GM12892 (cell line): Measurements from ENCODE around the gene LRP10.

Experiments
- POLR2A ChIP-seq: IDR thresholded peaks from 2 replicates; pipeline ENCODE4 v1.6.1; 2011; ENCODE audit warnings: low read depth, low read length, control low read depth
- TAF1 ChIP-seq: IDR thresholded peaks from 2 replicates; pipeline ENCODE4 v1.6.1; 2011; ENCODE audit warnings: low read depth, mild to moderate bottlenecking, control low read depth, low read length, borderline replicate concordance

GRCh38 chr14:22915886-22916521 lies 44.5 kb downstream of the LRP10 start:
- TF ChIP-seq POLR2A, result no peak
- TF ChIP-seq TAF1, result no peak
